Psoas muscle (tissue), 8 donors: ENCODE measurements around the gene SATB2. TPM values are rescaled to one million over a fixed set of nuclear protein-coding genes. Genes with fewer than 3 reads are reported as not detected.

Experiments
- ATAC-seq, 4 donors: fragments of 200-7000 bp; cut with Tn5 transposase; one replicate each; pipeline ENCODE4 v1.9.1; 2020; ENCODE audit warnings: moderate library complexity in 3 of 4, mild to moderate bottlenecking in 2 of 4
- DNase-seq, 2 donors: peaks; one replicate each; pipeline ENCODE4 v3.0.0-alpha.2; 2020
- H3K27ac ChIP-seq: fragments of 200-600 bp; one replicate; pipeline ENCODE4 v1.8.0; 2022
- H3K27me3 ChIP-seq, 3 donors: fragments of 200-600 bp in 1 of 3; one replicate each; pipeline versions ENCODE4 v1.6.1 to v1.8.0; 2013 to 2022; ENCODE audit warnings: low read length in 2 of 3, mild to moderate bottlenecking in 2 of 3, moderate library complexity in 1 of 3; ENCODE audit not compliant: insufficient read depth in 3 of 3
- H3K36me3 ChIP-seq, 2 donors: fragments of 200-600 bp in 1 of 2; one replicate each; pipeline versions ENCODE4 v1.6.1 to v1.8.0; 2013 to 2022; ENCODE audit warnings: low read depth in 1 of 2, mild to moderate bottlenecking in 1 of 2, moderate library complexity in 1 of 2; ENCODE audit not compliant: insufficient read depth in 1 of 2
- H3K4me1 ChIP-seq: fragments of 200-600 bp; one replicate; pipeline ENCODE4 v1.8.0; 2022
- H3K4me3 ChIP-seq: fragments of 200-600 bp; one replicate; pipeline ENCODE4 v1.8.0; 2022; ENCODE audit warnings: mild to moderate bottlenecking
- H3K9me3 ChIP-seq: fragments of 200-600 bp; one replicate; pipeline ENCODE4 v1.8.0; 2022
- WGBS, 3 donors: extraction: QIAGEN DNeasy Blood & Tissue Kit; methylation state at CpG; one replicate each; pipeline versions ENCODE4 v1.1.6 to v1.1.7; 2013; 5-methylcytosine and 5-hydroxymethylcytosine counted together
- intact Hi-C, 2 donors: fragments of 100-400 bp; cut with DNase I; formaldehyde crosslinking; loops; one replicate each; pipeline versions ENCODE4 v1.11.0 to v1.14.2; 2022
- polyA plus RNA-seq, 3 donors: library from polyadenylated mRNA; stranded (reverse); fragments of 200-250 nt; gene quantifications; one replicate each; pipeline ENCODE4 v1.2.3, GENCODE V29; 2013
- total RNA-seq, 4 donors: library from RNA; stranded (reverse); fragmentation: NEBNext Ultra II Directional in 2 of 4; extraction: Animal tissue kit (Norgen Biotek cat#: 25700) in 2 of 4; gene quantifications; one replicate each; pipeline versions ENCODE4 v1.2.1 to v1.2.4, GENCODE V29; 2021 to 2023
- TF ChIP-seq, protein P1 (sequence below): fragments of 200-600 bp; IDR thresholded peaks from one replicate; pipeline ENCODE4 v1.8.0; 2022; ENCODE audit warnings: antibody characterized with exemption
- donor health status: healthy with polysubstance abuse.
- donor health status: DM: no; HTN: no; CAD: no; lungs with moderate emphysema.
- donor health status: Bipolar disorder and iron deficiency.
- donor health status: healthy.
- donor health status: DM: yes; HTN: yes; CAD: no.
- donor health status: DM: no; HTN: no; CAD: no.
- donor health status: DM: no; HTN: no; CAD: no.
- donor health status: DM: yes; HTN: yes; CAD: no.

The SATB2 gene
- total and polyA plus RNA-seq, 7 donors, result 0.46 to 2.4 (median 1.6) TPM

DNA sequence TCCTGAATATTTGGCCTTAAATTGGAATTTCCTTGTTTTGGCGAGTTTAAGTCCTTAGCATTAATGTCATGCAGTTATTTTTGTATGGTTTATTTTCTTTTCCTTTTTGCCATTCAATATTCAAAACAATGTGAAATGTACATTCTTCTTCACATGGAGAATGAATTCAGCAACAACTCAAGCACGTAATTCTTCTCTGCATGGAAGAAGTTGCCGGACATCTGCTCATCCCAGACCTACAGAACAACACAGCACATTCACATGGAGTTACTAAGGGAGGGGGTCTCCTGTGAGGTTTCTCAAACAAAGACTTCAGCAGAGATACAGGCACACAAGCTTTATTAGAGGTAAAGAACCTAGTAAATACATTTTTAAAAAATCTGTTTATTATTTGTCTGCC is 236.8 kb downstream of the SATB2 start:
- Histone ChIP-seq H3K4me1 (no peaks in the 10 kb centered on the region), H3K36me3 (no peaks in the 10 kb centered on the region), H3K4me3 (no peak overlapping the region), H3K9me3 (no peaks in the 10 kb centered on the region), H3K27me3 (no peaks in the 10 kb centered on the region), H3K27ac (no peak overlapping the region)
- ATAC-seq (no peak), DNase-seq (no peak)
- 42 to 46% (median 45%) methylated on average over 3 of the region's 3 CpGs for WGBS, 3 donors
- intact Hi-C loops, result no loop called here
- TF ChIP-seq, protein P1, sequence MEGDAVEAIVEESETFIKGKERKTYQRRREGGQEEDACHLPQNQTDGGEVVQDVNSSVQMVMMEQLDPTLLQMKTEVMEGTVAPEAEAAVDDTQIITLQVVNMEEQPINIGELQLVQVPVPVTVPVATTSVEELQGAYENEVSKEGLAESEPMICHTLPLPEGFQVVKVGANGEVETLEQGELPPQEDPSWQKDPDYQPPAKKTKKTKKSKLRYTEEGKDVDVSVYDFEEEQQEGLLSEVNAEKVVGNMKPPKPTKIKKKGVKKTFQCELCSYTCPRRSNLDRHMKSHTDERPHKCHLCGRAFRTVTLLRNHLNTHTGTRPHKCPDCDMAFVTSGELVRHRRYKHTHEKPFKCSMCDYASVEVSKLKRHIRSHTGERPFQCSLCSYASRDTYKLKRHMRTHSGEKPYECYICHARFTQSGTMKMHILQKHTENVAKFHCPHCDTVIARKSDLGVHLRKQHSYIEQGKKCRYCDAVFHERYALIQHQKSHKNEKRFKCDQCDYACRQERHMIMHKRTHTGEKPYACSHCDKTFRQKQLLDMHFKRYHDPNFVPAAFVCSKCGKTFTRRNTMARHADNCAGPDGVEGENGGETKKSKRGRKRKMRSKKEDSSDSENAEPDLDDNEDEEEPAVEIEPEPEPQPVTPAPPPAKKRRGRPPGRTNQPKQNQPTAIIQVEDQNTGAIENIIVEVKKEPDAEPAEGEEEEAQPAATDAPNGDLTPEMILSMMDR, result no peak

DNA sequence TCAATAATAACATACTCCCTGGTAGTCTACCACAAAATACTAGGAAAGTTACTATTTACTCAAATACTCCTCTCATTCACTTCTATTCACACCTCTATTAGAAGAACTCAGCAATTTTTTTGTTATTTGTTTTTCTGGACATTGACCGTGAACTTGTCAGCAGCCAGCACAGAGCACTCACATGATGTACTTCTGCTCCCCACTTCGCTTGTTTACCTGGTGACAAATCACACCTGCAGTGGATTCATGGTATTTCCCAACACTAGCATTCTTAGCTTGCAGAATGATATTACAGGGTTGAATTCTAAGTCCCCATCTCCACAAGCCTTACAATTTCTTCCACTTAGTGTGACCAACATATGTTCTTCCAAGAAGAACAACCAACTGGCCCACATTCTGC is 238.2 kb downstream of the SATB2 start:
- no peaks in the 10 kb centered on the region for H3K27me3 ChIP-seq
- no peaks in the 10 kb centered on the region for H3K36me3 ChIP-seq
- H3K4me1 ChIP-seq, result no peaks in the 10 kb centered on the region
- H3K4me3 ChIP-seq, result no peak overlapping the region
- intact Hi-C loops, result no loop called here
- TF ChIP-seq, protein P1, result no peak
- ATAC-seq (no peak), DNase-seq (no peak)
- H3K27ac ChIP-seq, result no peak overlapping the region
- 82 to 86% (median 85%) methylated on average over 2 of the region's 2 CpGs for WGBS, 3 donors
- no peaks in the 10 kb centered on the region for H3K9me3 ChIP-seq
